HepG2 (cell line): ENCODE data around the gene PTGER3. TPM values are rescaled to one million over a fixed set of nuclear protein-coding genes. Genes with fewer than 3 reads are reported as not detected.

ENCODE experiments used
- ATAC-seq: fragments of 200-7000 bp; cut with Tn5 transposase; 3 replicates; pipeline ENCODE4 v1.9.1; 2020; ENCODE audit warnings: mild to moderate bottlenecking, moderate library complexity
- BruUV-seq: library from RNA; stranded (reverse); fragments of 400-500 nt; replicated peaks from 2 replicates; lab custom pipeline; 2021; lab: Mats Ljungman, UMichigan
- CTCF ChIA-PET: fragments of 300-600 bp; formaldehyde crosslinking; extraction: SDS; loops from one replicate; lab custom pipeline; 2021; ENCODE audit warnings: low total read pairs, inconsistent platforms, low intra/inter-chr PET ratio; lab: Yijun Ruan, JAX
- POLR2A ChIA-PET: fragments of 350-600 bp; sonication (Branson Sonifier 250); formaldehyde crosslinking; loops from one replicate; lab custom pipeline; 2020; ENCODE audit warnings: antibody characterized with exemption, inconsistent platforms; lab: Yijun Ruan, JAX
- DNase-seq: peaks from one replicate; pipeline ENCODE4 v3.0.0-alpha.2; 2015; ENCODE audit warnings: low spot score
- FAIRE-seq: peaks from 3 replicates; lab custom pipeline; 2011; peaks lifted over from hg19 to GRCh38; lab: Jason Lieb, UNC
- H2AFZ ChIP-seq: one replicate; pipeline ENCODE4 v1.6.1; 2011; ENCODE audit warnings: low read length, inconsistent platforms
- H3K27ac ChIP-seq: fragments of 300-600 bp; 3 replicates; pipeline ENCODE4 v1.8.0; 2011; ENCODE audit warnings: mixed run types, mild to moderate bottlenecking, mixed read lengths, low read length, inconsistent platforms; ENCODE audit not compliant: insufficient read depth; ENCODE audit errors: extremely low read length
- H3K27me3 ChIP-seq, 2 experiments: fragments of 200-600 bp in 1 of 2; 2 replicates in 1 of 2; 3 replicates in 1 of 2; pipeline versions ENCODE4 v1.6.0 to v1.8.0; 2011; ENCODE audit warnings: low read length in 2 of 2, mild to moderate bottlenecking in 2 of 2, moderate library complexity in 2 of 2, inconsistent platforms in 1 of 2; ENCODE audit not compliant: insufficient read depth in 2 of 2, control insufficient read depth in 1 of 2
- H3K36me3 ChIP-seq, 2 experiments: fragments of 200-600 bp in 1 of 2; replicated peaks in 1 of 2; 2 replicates in 1 of 2; 3 replicates in 1 of 2; pipeline versions ENCODE4 v1.5.1 to v1.8.0; 2011; ENCODE audit warnings: low read length in 2 of 2, inconsistent platforms in 1 of 2; ENCODE audit not compliant: insufficient read depth in 2 of 2, control insufficient read depth in 1 of 2
- H3K4me1 ChIP-seq: 2 replicates; pipeline ENCODE4 v1.5.1; 2012; ENCODE audit warnings: low read length, inconsistent platforms; ENCODE audit not compliant: insufficient read depth
- H3K4me2 ChIP-seq: 2 replicates; pipeline ENCODE4 v1.6.0; 2011; ENCODE audit warnings: low read depth, low read length, inconsistent platforms
- H3K4me3 ChIP-seq, 3 experiments: fragments of 200-600 bp in 1 of 3; sonication (generic), shearing (Covaris generic) in 1 of 3; replicated peaks in 1 of 3; 2 replicates each; pipeline ENCODE4 v1.5.1; 2011 to 2016; ENCODE audit warnings: low read length in 3 of 3, inconsistent platforms in 2 of 3, low read depth in 2 of 3, mild to moderate bottlenecking in 2 of 3, control low read depth in 1 of 3, mixed read lengths in 1 of 3; ENCODE audit not compliant: insufficient read depth in 1 of 3
- H3K79me2 ChIP-seq: one replicate; pipeline ENCODE4 v1.6.1; 2011; ENCODE audit warnings: low read length, inconsistent platforms; ENCODE audit not compliant: insufficient read depth
- H3K9ac ChIP-seq: 2 replicates; pipeline ENCODE4 v1.6.0; 2011; ENCODE audit warnings: mild to moderate bottlenecking, low read depth, low read length, inconsistent platforms; ENCODE audit not compliant: insufficient read depth
- H3K9me3 ChIP-seq: 2 replicates; pipeline ENCODE4 v1.5.1; 2012; ENCODE audit warnings: mild to moderate bottlenecking, low read length
- H4K20me1 ChIP-seq: 2 replicates; pipeline ENCODE4 v1.6.0; 2011; ENCODE audit warnings: inconsistent platforms, mild to moderate bottlenecking, low read length, moderate library complexity; ENCODE audit not compliant: insufficient read depth
- AGO2 ChIP-seq: fragments of 200-400 bp; formaldehyde crosslinking; optimal IDR thresholded peaks from 2 replicates; pipeline ENCODE3; 2017; ENCODE audit warnings: mild to moderate bottlenecking, low read depth, low read length, moderate library complexity
- HNRNPUL1 ChIP-seq: fragments of 200-400 bp; formaldehyde crosslinking; IDR thresholded peaks from 2 replicates; pipeline ENCODE4 v1.6.1; 2017; ENCODE audit warnings: low read depth, mild to moderate bottlenecking, low read length, moderate library complexity
- PHB2 ChIP-seq: fragments of 450-650 bp; IDR thresholded peaks from 2 replicates; pipeline ENCODE4 v1.6.1; 2018; ENCODE audit not compliant: partially characterized antibody
- SALL1 ChIP-seq: sonication (generic); formaldehyde crosslinking; IDR thresholded peaks from 2 replicates; pipeline ENCODE4 v1.8.0; 2022; ENCODE audit warnings: mild to moderate bottlenecking, missing genetic modification reagents
- ZFP90 ChIP-seq: sonication (generic); formaldehyde crosslinking; IDR thresholded peaks from 2 replicates; pipeline ENCODE4 v1.8.0; 2022; ENCODE audit warnings: missing genetic modification reagents, mild to moderate bottlenecking, inconsistent platforms, borderline replicate concordance
- ZNF552 ChIP-seq: sonication (generic); formaldehyde crosslinking; IDR thresholded peaks from 2 replicates; pipeline ENCODE4 v1.9.0; 2022; ENCODE audit warnings: missing genetic modification reagents, mild to moderate bottlenecking, borderline replicate concordance
- ZNF850 ChIP-seq: sonication (generic); formaldehyde crosslinking; conservative IDR thresholded peaks from 2 replicates; pipeline ENCODE4 v1.9.0; 2021; ENCODE audit warnings: mild to moderate bottlenecking, missing genetic modification reagents
- WGBS: methylation state at CpG from one replicate; pipeline ENCODE4 v1.1.6; 2017; ENCODE audit warnings: low lambda C conversion rate; 5-methylcytosine and 5-hydroxymethylcytosine counted together
- in situ Hi-C: cut with HindIII; loops from 2 replicates; pipeline ENCODE4 v1.10.0; 2017; ENCODE audit warnings: low pct_unique_long_range_greater_than_20kb; ENCODE audit not compliant: extremely low pct_ligation_motif_present
- intact Hi-C: fragments of 100-400 bp; cut with micrococcal nuclease; formaldehyde crosslinking; loops from one replicate; pipeline ENCODE4 v1.10.0; 2022; ENCODE audit not compliant: unreplicated experiment
- polyA plus RNA-seq, 8 experiments: library from polyadenylated mRNA; depleted of rRNA in 3 of 8; stranded (reverse) in 7 of 8; unstranded in 1 of 8; fragments of >200 nt; fragmentation: Illumina TruSeq in 4 of 8; extraction: Trizol in 4 of 8; gene quantifications; 2 replicates each; pipeline versions ENCODE4 v1.2.1 to v1.2.3, GENCODE V29; 2011 to 2016; ENCODE audit warnings: low read depth in 4 of 8, missing spikeins in 1 of 8, mixed read lengths in 1 of 8; ENCODE audit not compliant: insufficient read depth in 1 of 8
- total RNA-seq, 5 experiments: library from RNA; depleted of rRNA; stranded (reverse); fragments of >200 nt; fragmentation: Illumina TruSeq; extraction: Trizol; gene quantifications; 2 replicates each; pipeline ENCODE4 v1.2.3, GENCODE V29; 2016; ENCODE audit warnings: low read depth in 1 of 5
- TF ChIP-seq, protein P1 (sequence below): IDR thresholded peaks from 2 replicates; pipeline ENCODE4 v1.6.1; 2016; ENCODE audit warnings: low read depth, missing genetic modification reagents, missing compliant biosample characterization

PTGER3 gene
- total and polyA plus RNA-seq, 2 of the 13 experiments (the other 11 are each of a cell fraction or from before 2014, with no cell fraction given), result 0.01 TPM; not detected in 1

DNA sequence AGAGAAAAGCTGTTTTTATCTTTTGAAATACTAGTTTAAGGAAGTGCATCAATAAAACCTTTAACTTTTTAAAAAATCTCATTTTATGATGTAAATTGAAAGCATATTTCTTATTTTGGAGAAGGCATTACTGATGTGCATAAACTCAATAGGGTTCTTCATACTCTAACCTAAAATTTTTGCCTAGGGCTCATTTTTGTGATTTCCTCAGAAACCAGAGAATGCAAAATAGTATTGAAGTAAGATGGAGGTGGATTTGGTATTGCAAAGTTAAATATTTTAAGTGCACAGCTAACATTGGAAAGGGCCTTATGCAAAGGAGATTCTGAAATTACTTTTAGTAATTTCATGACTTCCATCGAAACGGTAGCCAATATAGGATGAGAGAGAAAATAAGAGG is 101.9 kb downstream of the PTGER3 start:
- Histone ChIP-seq H4K20me1 (no peaks in the 10 kb centered on the region), H2AFZ (no peak overlapping the region), H3K79me2 (no peaks in the 10 kb centered on the region), H3K9me3 (peaks cover 27% of the 10 kb centered on the region), H3K36me3 (no peaks in the 10 kb centered on the region), H3K4me3 (no peak overlapping the region), H3K27me3 (no peaks in the 10 kb centered on the region), H3K4me2 (no peak overlapping the region), H3K9ac (no peak overlapping the region), H3K27ac (no peak overlapping the region), H3K4me1 (no peaks in the 10 kb centered on the region)
- BruUV-seq, result no TSS peak
- intact Hi-C loops (no loop called here), in situ Hi-C loops (no loop called here)
- WGBS, result 29% methylated on average over 2 of the region's 2 CpGs
- TF ChIP-seq, protein P1, sequence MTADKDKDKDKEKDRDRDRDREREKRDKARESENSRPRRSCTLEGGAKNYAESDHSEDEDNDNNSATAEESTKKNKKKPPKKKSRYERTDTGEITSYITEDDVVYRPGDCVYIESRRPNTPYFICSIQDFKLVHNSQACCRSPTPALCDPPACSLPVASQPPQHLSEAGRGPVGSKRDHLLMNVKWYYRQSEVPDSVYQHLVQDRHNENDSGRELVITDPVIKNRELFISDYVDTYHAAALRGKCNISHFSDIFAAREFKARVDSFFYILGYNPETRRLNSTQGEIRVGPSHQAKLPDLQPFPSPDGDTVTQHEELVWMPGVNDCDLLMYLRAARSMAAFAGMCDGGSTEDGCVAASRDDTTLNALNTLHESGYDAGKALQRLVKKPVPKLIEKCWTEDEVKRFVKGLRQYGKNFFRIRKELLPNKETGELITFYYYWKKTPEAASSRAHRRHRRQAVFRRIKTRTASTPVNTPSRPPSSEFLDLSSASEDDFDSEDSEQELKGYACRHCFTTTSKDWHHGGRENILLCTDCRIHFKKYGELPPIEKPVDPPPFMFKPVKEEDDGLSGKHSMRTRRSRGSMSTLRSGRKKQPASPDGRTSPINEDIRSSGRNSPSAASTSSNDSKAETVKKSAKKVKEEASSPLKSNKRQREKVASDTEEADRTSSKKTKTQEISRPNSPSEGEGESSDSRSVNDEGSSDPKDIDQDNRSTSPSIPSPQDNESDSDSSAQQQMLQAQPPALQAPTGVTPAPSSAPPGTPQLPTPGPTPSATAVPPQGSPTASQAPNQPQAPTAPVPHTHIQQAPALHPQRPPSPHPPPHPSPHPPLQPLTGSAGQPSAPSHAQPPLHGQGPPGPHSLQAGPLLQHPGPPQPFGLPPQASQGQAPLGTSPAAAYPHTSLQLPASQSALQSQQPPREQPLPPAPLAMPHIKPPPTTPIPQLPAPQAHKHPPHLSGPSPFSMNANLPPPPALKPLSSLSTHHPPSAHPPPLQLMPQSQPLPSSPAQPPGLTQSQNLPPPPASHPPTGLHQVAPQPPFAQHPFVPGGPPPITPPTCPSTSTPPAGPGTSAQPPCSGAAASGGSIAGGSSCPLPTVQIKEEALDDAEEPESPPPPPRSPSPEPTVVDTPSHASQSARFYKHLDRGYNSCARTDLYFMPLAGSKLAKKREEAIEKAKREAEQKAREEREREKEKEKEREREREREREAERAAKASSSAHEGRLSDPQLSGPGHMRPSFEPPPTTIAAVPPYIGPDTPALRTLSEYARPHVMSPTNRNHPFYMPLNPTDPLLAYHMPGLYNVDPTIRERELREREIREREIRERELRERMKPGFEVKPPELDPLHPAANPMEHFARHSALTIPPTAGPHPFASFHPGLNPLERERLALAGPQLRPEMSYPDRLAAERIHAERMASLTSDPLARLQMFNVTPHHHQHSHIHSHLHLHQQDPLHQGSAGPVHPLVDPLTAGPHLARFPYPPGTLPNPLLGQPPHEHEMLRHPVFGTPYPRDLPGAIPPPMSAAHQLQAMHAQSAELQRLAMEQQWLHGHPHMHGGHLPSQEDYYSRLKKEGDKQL, result no peak
- no peak for TF ChIP-seq ZNF552 (CRISPR knock-in tag)
- POLR2A ChIA-PET, result no interaction called here
- FAIRE-seq (no peak), DNase-seq (no peak), ATAC-seq (no peak)
- CTCF ChIA-PET, result no interaction called here

- 2% methylated on average over 3 of the region's 3 CpGs for WGBS
- ATAC-seq (no peak), FAIRE-seq (no peak), DNase-seq (no peak)
- H3K9me3 ChIP-seq, result peaks cover 31% of the 10 kb centered on the region
- H3K4me1 ChIP-seq, result no peaks in the 10 kb centered on the region
- H3K36me3 ChIP-seq, result no peaks in the 10 kb centered on the region
- intact Hi-C loops (no loop called here), in situ Hi-C loops (no loop called here)
- ChIA-PET POLR2A (no interaction called here), CTCF (no interaction called here)
- H3K4me2 ChIP-seq, result no peak overlapping the region
- no peaks in the 10 kb centered on the region for H3K27me3 ChIP-seq
- no peaks in the 10 kb centered on the region for H3K79me2 ChIP-seq
- no peaks in the 10 kb centered on the region for H4K20me1 ChIP-seq
- H3K27ac ChIP-seq, result no peak overlapping the region
- H2AFZ ChIP-seq, result no peak overlapping the region
- H3K9ac ChIP-seq, result no peak overlapping the region
- no peak overlapping the region for H3K4me3 ChIP-seq
- BruUV-seq, result no TSS peak
- no peak for TF ChIP-seq HNRNPUL1
- TF ChIP-seq PHB2, result no peak
- no peak for TF ChIP-seq ZNF850 (CRISPR knock-in tag)
- TF ChIP-seq ZFP90, result no peak
- no peak for TF ChIP-seq AGO2
- TF ChIP-seq SALL1 (CRISPR knock-in tag), result no peak
These were observed 102.4 kb downstream of the PTGER3 start for GRCh38 chr1:70945251-70945650.
